Keratinocyte (primary cell): Measurements from ENCODE around the gene TMEM88. TPM values are rescaled to one million over a fixed set of nuclear protein-coding genes. Genes with fewer than 3 reads are reported as not detected.

Experiments used
- DNase-seq: peaks from one replicate; pipeline ENCODE4 v3.0.0-alpha.2; 2011; ENCODE audit warnings: low read depth, missing footprints, low spot score
- FAIRE-seq: peaks from 2 replicates; lab custom pipeline; 2011; peaks lifted over from hg19 to GRCh38; lab: Jason Lieb, UNC
- H2AFZ ChIP-seq: 2 replicates; pipeline ENCODE4 v1.6.0; 2012; ENCODE audit warnings: low read length, control low read depth, inconsistent platforms; ENCODE audit not compliant: control insufficient read depth
- H3K27ac ChIP-seq: 2 replicates; pipeline ENCODE4 v1.5.1; 2011; ENCODE audit warnings: low read length; ENCODE audit not compliant: control insufficient read depth, insufficient read depth
- H3K27me3 ChIP-seq: 3 replicates; pipeline ENCODE4 v1.6.0; 2011; ENCODE audit warnings: low read length; ENCODE audit not compliant: control insufficient read depth, insufficient read depth; ENCODE audit errors: extremely low read depth
- H3K36me3 ChIP-seq, 2 experiments: 2 replicates in 1 of 2; 3 replicates in 1 of 2; pipeline ENCODE4 v1.5.1; 2011; ENCODE audit warnings: low read length in 2 of 2, mild to moderate bottlenecking in 1 of 2; ENCODE audit not compliant: control insufficient read depth in 2 of 2, insufficient read depth in 2 of 2; ENCODE audit errors: extremely low read depth in 1 of 2
- H3K4me1 ChIP-seq: 3 replicates; pipeline ENCODE4 v1.5.1; 2011; ENCODE audit warnings: low read length; ENCODE audit not compliant: control insufficient read depth, insufficient read depth; ENCODE audit errors: extremely low read depth
- H3K4me2 ChIP-seq: 3 replicates; pipeline ENCODE4 v1.6.0; 2011; ENCODE audit warnings: low read depth, low read length; ENCODE audit not compliant: control insufficient read depth, insufficient read depth; ENCODE audit errors: extremely low read depth
- H3K4me3 ChIP-seq, 3 experiments: fragments of 200-600 bp in 1 of 3; sonication (generic) in 1 of 3; 2 replicates in 2 of 3; 3 replicates in 1 of 3; pipeline ENCODE4 v1.5.1; 2011 to 2016; ENCODE audit warnings: low read length in 3 of 3, mild to moderate bottlenecking in 3 of 3, control low read depth in 2 of 3, inconsistent platforms in 1 of 3, low read depth in 1 of 3, mixed read lengths in 1 of 3, mixed run types in 1 of 3, moderate library complexity in 1 of 3; ENCODE audit not compliant: control insufficient read depth in 2 of 3, insufficient read depth in 2 of 3; ENCODE audit errors: extremely low read depth in 1 of 3
- H3K79me2 ChIP-seq: 2 replicates; pipeline ENCODE4 v1.6.0; 2012; ENCODE audit warnings: low read length; ENCODE audit not compliant: control insufficient read depth, insufficient read depth
- H3K9ac ChIP-seq: 3 replicates; pipeline ENCODE4 v1.6.0; 2011; ENCODE audit warnings: low read length; ENCODE audit not compliant: control insufficient read depth, insufficient read depth; ENCODE audit errors: extremely low read depth
- H3K9me1 ChIP-seq: 3 replicates; pipeline ENCODE4 v1.6.0; 2011; ENCODE audit warnings: low read length; ENCODE audit not compliant: control insufficient read depth, insufficient read depth; ENCODE audit errors: extremely low read depth
- H3K9me3 ChIP-seq: 2 replicates; pipeline ENCODE4 v1.5.1; 2012; ENCODE audit warnings: low read depth, low read length; ENCODE audit not compliant: control insufficient read depth
- H4K20me1 ChIP-seq: 3 replicates; pipeline ENCODE4 v1.6.0; 2011; ENCODE audit warnings: low read length; ENCODE audit not compliant: control insufficient read depth, insufficient read depth; ENCODE audit errors: extremely low read depth
- EZH2 ChIP-seq: IDR thresholded peaks from one replicate; pipeline ENCODE4 v1.6.1; 2012; ENCODE audit warnings: inconsistent platforms, mild to moderate bottlenecking, low read length, moderate library complexity
- dilution Hi-C: fragments of 300-500 bp; cut with MboI; formaldehyde crosslinking; loops from one replicate; pipeline ENCODE4 v1.7.0; 2020; ENCODE audit warnings: low sequenced_read_pairs; ENCODE audit not compliant: extremely low pct_ligation_motif_present
- polyA plus RNA-seq, 5 experiments: library from polyadenylated mRNA; depleted of rRNA in 3 of 5; stranded (reverse) in 3 of 5; stranded (forward) in 1 of 5; unstranded in 1 of 5; fragments of >200 nt; gene quantifications; 1 replicate in 1 of 5; 2 replicates in 3 of 5; 3 replicates in 1 of 5; pipeline versions ENCODE4 v1.2.1 to v1.2.3, GENCODE V29; 2011 to 2012; ENCODE audit warnings: missing spikeins in 2 of 5, low read depth in 1 of 5, low replicate concordance in 1 of 5
- TF ChIP-seq, protein P1 (sequence below), 3 experiments: IDR thresholded peaks in 1 of 3; conservative IDR thresholded peaks in 1 of 3; optimal IDR thresholded peaks in 1 of 3; 2 replicates in 2 of 3; 3 replicates in 1 of 3; pipeline versions ENCODE3 to v1.5.1; 2011; ENCODE audit warnings: low read length in 3 of 3, mild to moderate bottlenecking in 3 of 3, moderate library complexity in 2 of 3, control low read depth in 1 of 3, inconsistent platforms in 1 of 3; ENCODE audit not compliant: insufficient read depth in 2 of 3; ENCODE audit errors: extremely low read depth in 1 of 3

The TMEM88 gene
- polyA plus RNA-seq, 1 donor (not counting 4 experiments of a cell fraction or from before 2014, with no cell fraction given), result 0.45 TPM

DNA sequence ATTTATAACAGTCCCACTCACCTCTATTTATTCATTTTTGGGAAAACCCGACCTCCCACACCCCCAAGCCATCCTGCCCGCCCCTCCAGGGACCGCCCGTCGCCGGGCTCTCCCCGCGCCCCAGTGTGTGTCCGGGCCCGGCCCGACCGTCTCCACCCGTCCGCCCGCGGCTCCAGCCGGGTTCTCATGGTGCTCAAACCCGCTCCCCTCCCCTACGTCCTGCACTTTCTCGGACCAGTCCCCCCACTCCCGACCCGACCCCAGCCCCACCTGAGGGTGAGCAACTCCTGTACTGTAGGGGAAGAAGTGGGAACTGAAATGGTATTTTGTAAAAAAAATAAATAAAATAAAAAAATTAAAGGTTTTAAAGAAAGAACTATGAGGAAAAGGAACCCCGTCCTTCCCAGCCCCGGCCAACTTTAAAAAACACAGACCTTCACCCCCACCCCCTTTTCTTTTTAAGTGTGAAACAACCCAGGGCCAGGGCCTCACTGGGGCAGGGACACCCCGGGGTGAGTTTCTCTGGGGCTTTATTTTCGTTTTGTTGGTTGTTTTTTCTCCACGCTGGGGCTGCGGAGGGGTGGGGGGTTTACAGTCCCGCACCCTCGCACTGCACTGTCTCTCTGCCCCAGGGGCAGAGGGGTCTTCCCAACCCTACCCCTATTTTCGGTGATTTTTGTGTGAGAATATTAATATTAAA is 638 bp upstream of the TMEM88 start:
- Histone ChIP-seq H3K9me1 (no peaks in the 10 kb centered on the region), H3K4me3 (no peak overlapping the region), H3K9me3 (no peaks in the 10 kb centered on the region), H3K79me2 (peaks cover 28% of the 10 kb centered on the region), H3K27ac (no peak overlapping the region), H3K4me1 (peaks cover 43% of the 10 kb centered on the region), H2AFZ (no peak overlapping the region), H3K4me2 (no peak overlapping the region), H3K27me3 (no peaks in the 10 kb centered on the region), H3K36me3 (peaks cover 27 to 35% of the 10 kb centered on the region in 2 experiments), H4K20me1 (peaks cover 8% of the 10 kb centered on the region), H3K9ac (no peak overlapping the region)
- DNase-seq, result no peak
- dilution Hi-C loops, result no loop called here
- TF ChIP-seq, protein P1, sequence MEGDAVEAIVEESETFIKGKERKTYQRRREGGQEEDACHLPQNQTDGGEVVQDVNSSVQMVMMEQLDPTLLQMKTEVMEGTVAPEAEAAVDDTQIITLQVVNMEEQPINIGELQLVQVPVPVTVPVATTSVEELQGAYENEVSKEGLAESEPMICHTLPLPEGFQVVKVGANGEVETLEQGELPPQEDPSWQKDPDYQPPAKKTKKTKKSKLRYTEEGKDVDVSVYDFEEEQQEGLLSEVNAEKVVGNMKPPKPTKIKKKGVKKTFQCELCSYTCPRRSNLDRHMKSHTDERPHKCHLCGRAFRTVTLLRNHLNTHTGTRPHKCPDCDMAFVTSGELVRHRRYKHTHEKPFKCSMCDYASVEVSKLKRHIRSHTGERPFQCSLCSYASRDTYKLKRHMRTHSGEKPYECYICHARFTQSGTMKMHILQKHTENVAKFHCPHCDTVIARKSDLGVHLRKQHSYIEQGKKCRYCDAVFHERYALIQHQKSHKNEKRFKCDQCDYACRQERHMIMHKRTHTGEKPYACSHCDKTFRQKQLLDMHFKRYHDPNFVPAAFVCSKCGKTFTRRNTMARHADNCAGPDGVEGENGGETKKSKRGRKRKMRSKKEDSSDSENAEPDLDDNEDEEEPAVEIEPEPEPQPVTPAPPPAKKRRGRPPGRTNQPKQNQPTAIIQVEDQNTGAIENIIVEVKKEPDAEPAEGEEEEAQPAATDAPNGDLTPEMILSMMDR (optimal IDR thresholded peaks at IDR 0.05 in 1 of 3, IDR thresholded peaks at IDR 0.05 in 1 of 3, conservative IDR thresholded peaks at IDR 0.05 in 1 of 3; ENCODE audit: extremely low read depth in 1 of 3, insufficient read depth in 2 of 3, low read length in 3 of 3), result no peak
- TF ChIP-seq EZH2, result no peak
- no peak for FAIRE-seq

DNA sequence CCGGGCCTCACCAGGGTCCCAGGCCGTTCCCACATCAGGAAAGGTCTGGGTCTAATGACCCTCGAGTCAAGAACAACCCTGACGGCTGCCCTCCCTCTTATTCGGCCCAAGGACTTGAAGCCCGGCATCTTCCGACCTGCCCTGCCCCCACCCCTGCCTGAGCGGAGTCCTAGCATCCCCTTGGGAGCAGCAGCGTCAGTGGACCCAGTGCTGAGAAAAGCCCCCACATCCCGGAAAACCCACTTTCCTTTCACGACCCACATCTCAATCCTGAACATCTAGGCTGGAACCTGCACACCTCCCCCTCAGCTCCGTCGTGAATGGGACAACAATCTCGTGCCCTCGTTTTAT is 769 bp downstream of the TMEM88 start:
- H3K79me2 ChIP-seq, result peaks cover 32% of the 10 kb centered on the region
- TF ChIP-seq EZH2, result no peak
- TF ChIP-seq, protein P1 (optimal IDR thresholded peaks at IDR 0.05 in 1 of 3, IDR thresholded peaks at IDR 0.05 in 1 of 3, conservative IDR thresholded peaks at IDR 0.05 in 1 of 3; ENCODE audit: extremely low read depth in 1 of 3, insufficient read depth in 2 of 3, low read length in 3 of 3), result no peak
- peak overlapping the region in 2 of 3 experiments; percentile 64 to 98 for H3K4me3 ChIP-seq
- dilution Hi-C loops, result no loop called here
- no peak overlapping the region for H2AFZ ChIP-seq
- H3K9me1 ChIP-seq, result no peaks in the 10 kb centered on the region
- H3K4me1 ChIP-seq, result peaks cover 45% of the 10 kb centered on the region
- H3K4me2 ChIP-seq, result peak overlapping the region; percentile 97
- H3K9ac ChIP-seq, result peak overlapping the region; percentile 79
- H3K27me3 ChIP-seq, result no peaks in the 10 kb centered on the region
- H4K20me1 ChIP-seq, result peaks cover 8% of the 10 kb centered on the region
- DNase-seq (no peak), FAIRE-seq (no peak)
- H3K9me3 ChIP-seq, result no peaks in the 10 kb centered on the region
- no peak overlapping the region for H3K27ac ChIP-seq
- peaks cover 20 to 28% of the 10 kb centered on the region in 2 experiments for H3K36me3 ChIP-seq
